CD4-positive, alpha-beta T cell treated with Interleukin-4 for 1 hour (primary cell): ENCODE data around the gene RPL9.
"Not testable (repeated sequence)": the region's sequence is repeated elsewhere in the genome, so short reads cannot be mapped to it uniquely, and the experiment has no call there.

Experiments
- DNase-seq, 2 donors: peaks; one replicate each; pipeline ENCODE4 v3.0.0-alpha.2; 2020 to 2022

Gene RPL9

GRCh38 chr4:39458505-39459300 is at the start of gene RPL9, which contains the start of gene LIAS:
Gene RPL9 (minus strand): TSS chr4:39458922. CDS start chr4:39458439, 483 bp downstream.
Gene LIAS (plus strand): TSS chr4:39459056. CDS start chr4:39459118, 62 bp downstream.
- DNase-seq: peak; percentile 96 to 97

GRCh38 chr4:39505581-39505980 is 46.9 kb upstream of the RPL9 start:
- DNase-seq: no peak

- DNase-seq: no peak
Measured at GRCh38 chr4:39504538-39504937, 45.8 kb upstream of the RPL9 start.

GRCh38 chr4:39502664-39503035 is 43.9 kb upstream of the RPL9 start:
- not testable (repeated sequence) for DNase-seq

GRCh38 chr4:39502019-39502663 is 43.4 kb upstream of the RPL9 start:
- DNase-seq: no peak

GRCh38 chr4:39498727-39499020 is 40.0 kb upstream of the RPL9 start:
- no peak for DNase-seq

- no peak for DNase-seq
Measured at GRCh38 chr4:39497909-39498726, 39.4 kb upstream of the RPL9 start.

GRCh38 chr4:39495446-39496213 is 36.9 kb upstream of the RPL9 start:
- DNase-seq: no peak

GRCh38 chr4:39494354-39494753 is 35.6 kb upstream of the RPL9 start:
- no peak for DNase-seq

- no peak for DNase-seq
Measured at GRCh38 chr4:39490322-39490721, 31.6 kb upstream of the RPL9 start.

GRCh38 chr4:39486221-39486804 is 27.6 kb upstream of the RPL9 start:
- no peak for DNase-seq

GRCh38 chr4:39484582-39485272 is 26.0 kb upstream of the RPL9 start:
- no peak for DNase-seq

GRCh38 chr4:39480902-39481695 is 22.4 kb upstream of the RPL9 start:
- DNase-seq: no peak

GRCh38 chr4:39480251-39480650 is 21.5 kb upstream of the RPL9 start:
- no peak for DNase-seq

GRCh38 chr4:39476187-39476895 is 17.6 kb upstream of the RPL9 start:
- no peak for DNase-seq

- DNase-seq: no peak
Measured at GRCh38 chr4:39472396-39472795, 13.7 kb upstream of the RPL9 start.

- DNase-seq: no peak
Measured at GRCh38 chr4:39470402-39470801, 11.7 kb upstream of the RPL9 start.

GRCh38 chr4:39469429-39470077 is 10.8 kb upstream of the RPL9 start:
- peak; percentile 26 to 71 for DNase-seq

GRCh38 chr4:39467464-39467863 is 8.7 kb upstream of the RPL9 start:
- DNase-seq: no peak

GRCh38 chr4:39466747-39467146 is 8.0 kb upstream of the RPL9 start:
- no peak for DNase-seq
